Neuronal stem cell (in vitro differentiated cells): ENCODE data around the gene KNOP1.

Experiments
- DNase-seq: peaks from one replicate; pipeline ENCODE4 v3.0.0-alpha.2; 2013; ENCODE audit warnings: low spot score
- H2AFZ ChIP-seq: one replicate; pipeline ENCODE4 v1.6.1; 2013; ENCODE audit warnings: mild to moderate bottlenecking, low read length, inconsistent platforms
- H2AK5ac ChIP-seq: 2 replicates; pipeline ENCODE4 v1.6.1; 2013; ENCODE audit warnings: low read depth, mild to moderate bottlenecking, inconsistent platforms, low read length, moderate library complexity, mixed read lengths
- H2BK120ac ChIP-seq: 2 replicates; pipeline ENCODE4 v1.6.1; 2013; ENCODE audit warnings: low read depth, mild to moderate bottlenecking, inconsistent platforms, low read length, moderate library complexity, mixed read lengths
- H2BK12ac ChIP-seq: one replicate; pipeline ENCODE4 v1.6.1; 2013; ENCODE audit warnings: low read length, inconsistent platforms
- H2BK15ac ChIP-seq: 2 replicates; pipeline ENCODE4 v1.6.1; 2013; ENCODE audit warnings: mild to moderate bottlenecking, low read length, inconsistent platforms, mixed read lengths
- H2BK5ac ChIP-seq: one replicate; pipeline ENCODE4 v1.6.1; 2013; ENCODE audit warnings: inconsistent platforms, mild to moderate bottlenecking, low read length, moderate library complexity
- H3K14ac ChIP-seq: one replicate; pipeline ENCODE4 v1.6.1; 2013; ENCODE audit warnings: low read length, inconsistent platforms
- H3K18ac ChIP-seq: 2 replicates; pipeline ENCODE4 v1.6.1; 2013; ENCODE audit warnings: low read length, inconsistent platforms
- H3K23ac ChIP-seq: 2 replicates; pipeline ENCODE4 v1.6.1; 2013; ENCODE audit warnings: low read depth, mild to moderate bottlenecking, mixed read lengths, low read length, inconsistent platforms; ENCODE audit not compliant: poor library complexity
- H3K27ac ChIP-seq: replicated peaks from 3 replicates; pipeline ENCODE4 v1.5.1; 2013; ENCODE audit warnings: low read length, inconsistent platforms
- H3K27me3 ChIP-seq, 3 experiments: 2 replicates each; pipeline ENCODE4 v1.6.1; 2013; ENCODE audit warnings: low read length in 3 of 3, mild to moderate bottlenecking in 2 of 3, inconsistent platforms in 1 of 3, low read depth in 1 of 3, mixed read lengths in 1 of 3, moderate library complexity in 1 of 3; ENCODE audit not compliant: control insufficient read depth in 3 of 3, insufficient read depth in 3 of 3
- H3K36me3 ChIP-seq, 2 donors: replicated peaks in 1 of 2; 2 replicates each; pipeline ENCODE4 v1.6.1; 2013; ENCODE audit warnings: low read length in 2 of 2; ENCODE audit not compliant: control insufficient read depth in 2 of 2, insufficient read depth in 2 of 2
- H3K4ac ChIP-seq: 2 replicates; pipeline ENCODE4 v1.6.1; 2013; ENCODE audit warnings: inconsistent platforms, mild to moderate bottlenecking, low read length, moderate library complexity
- H3K4me1 ChIP-seq, 2 donors: 1 replicate in 1 of 2; 2 replicates in 1 of 2; pipeline ENCODE4 v1.6.1; 2013; ENCODE audit warnings: low read length in 2 of 2, low read depth in 1 of 2; ENCODE audit not compliant: control insufficient read depth in 2 of 2, insufficient read depth in 1 of 2
- H3K4me2 ChIP-seq: one replicate; pipeline ENCODE4 v1.6.1; 2013; ENCODE audit warnings: mild to moderate bottlenecking, low read length, inconsistent platforms; ENCODE audit not compliant: insufficient read depth, poor library complexity, severe bottlenecking
- H3K4me3 ChIP-seq, 2 donors: 2 replicates each; pipeline ENCODE4 v1.5.1; 2013; ENCODE audit warnings: low read length in 2 of 2, mild to moderate bottlenecking in 2 of 2, inconsistent platforms in 1 of 2, moderate library complexity in 1 of 2
- H3K79me1 ChIP-seq: one replicate; pipeline ENCODE4 v1.6.1; 2013; ENCODE audit warnings: low read depth, mild to moderate bottlenecking, inconsistent platforms, low read length, moderate library complexity
- H3K9ac ChIP-seq: one replicate; pipeline ENCODE4 v1.6.1; 2013; ENCODE audit warnings: mild to moderate bottlenecking, low read depth, low read length, inconsistent platforms; ENCODE audit not compliant: poor library complexity
- H3K9me3 ChIP-seq, 2 donors: replicated peaks in 1 of 2; 2 replicates each; pipeline versions ENCODE3 to v1.6.1; 2013; ENCODE audit warnings: low read length in 2 of 2, mild to moderate bottlenecking in 2 of 2, inconsistent platforms in 1 of 2, low read depth in 1 of 2, mixed read lengths in 1 of 2, moderate library complexity in 1 of 2; ENCODE audit not compliant: control insufficient read depth in 2 of 2, insufficient read depth in 1 of 2
- H4K8ac ChIP-seq: one replicate; pipeline ENCODE4 v1.6.1; 2013; ENCODE audit warnings: low read depth, mild to moderate bottlenecking, inconsistent platforms, low read length, moderate library complexity
- H4K91ac ChIP-seq: one replicate; pipeline ENCODE4 v1.6.1; 2013; ENCODE audit warnings: low read length, low read depth, mild to moderate bottlenecking, inconsistent platforms; ENCODE audit not compliant: poor library complexity
- WGBS, 2 donors: extraction: QIAGEN DNeasy Blood & Tissue Kit; methylation state at CpG; one replicate each; pipeline ENCODE4 v1.1.7; 2013; ENCODE audit warnings: missing lambda C conversion rate in 2 of 2, mixed read lengths in 1 of 2; ENCODE audit not compliant: insufficient read length in 2 of 2, insufficient replicate concordance in 1 of 2; ENCODE audit errors: extremely low coverage in 2 of 2; 5-methylcytosine and 5-hydroxymethylcytosine counted together

Gene KNOP1

GRCh38 chr16:19737306-19738038 lies 19.4 kb upstream of the KNOP1 start:
- Histone ChIP-seq H4K8ac (no peak overlapping the region), H3K4me2 (no peak overlapping the region), H3K9ac (no peak overlapping the region), H2BK15ac (no peak overlapping the region), H3K14ac (no peak overlapping the region), H3K27me3 (no peaks in the 10 kb centered on the region), H3K36me3 (peaks cover 10 to 73% of the 10 kb centered on the region in 2 donors), H3K4me3 (no peak overlapping the region), H2AK5ac (no peak overlapping the region), H3K4ac (no peak overlapping the region), H2BK5ac (no peak overlapping the region), H2BK12ac (no peak overlapping the region), H3K27ac (no peak overlapping the region), H2AFZ (no peak overlapping the region), H2BK120ac (no peak overlapping the region), H3K23ac (no peak overlapping the region), H3K4me1 (no peaks in the 10 kb centered on the region), H3K79me1 (no peaks in the 10 kb centered on the region), H4K91ac (no peak overlapping the region), H3K9me3 (no peaks in the 10 kb centered on the region), H3K18ac (no peak overlapping the region)
- no CpG with 5 or more reads among the region's 12 CpGs for WGBS, 2 donors
- no peak for DNase-seq

GRCh38 chr16:19735074-19735867 lies 17.2 kb upstream of the KNOP1 start:
- Histone ChIP-seq H2AFZ (no peak overlapping the region), H3K9me3 (no peaks in the 10 kb centered on the region), H3K27me3 (no peaks in the 10 kb centered on the region), H2BK12ac (no peak overlapping the region), H3K4me2 (no peak overlapping the region), H3K14ac (no peak overlapping the region), H3K27ac (no peak overlapping the region), H2AK5ac (no peak overlapping the region), H3K4ac (no peak overlapping the region), H3K23ac (no peak overlapping the region), H3K9ac (no peak overlapping the region), H3K36me3 (peaks cover 12 to 82% of the 10 kb centered on the region in 2 donors), H2BK120ac (no peak overlapping the region), H3K4me3 (no peak overlapping the region), H2BK15ac (no peak overlapping the region), H2BK5ac (no peak overlapping the region), H4K91ac (no peak overlapping the region), H4K8ac (no peak overlapping the region), H3K79me1 (no peaks in the 10 kb centered on the region), H3K18ac (no peak overlapping the region), H3K4me1 (no peaks in the 10 kb centered on the region)
- no CpG with 5 or more reads among the region's 9 CpGs for whole genome bisulfite sequencing, 2 donors
- no peak for DNase-seq

GRCh38 chr16:19733551-19733950 lies 15.5 kb upstream of the KNOP1 start:
- no peak overlapping the region for H3K27ac ChIP-seq
- no CpG with 5 or more reads among the region's 6 CpGs for WGBS, 2 donors
- H3K36me3 ChIP-seq, result peaks cover 12 to 65% of the 10 kb centered on the region in 2 donors

GRCh38 chr16:19728636-19728965 lies 10.6 kb upstream of the KNOP1 start:
- H3K4me2 ChIP-seq, result no peak overlapping the region
- H3K27ac ChIP-seq, result no peak overlapping the region
- H4K91ac ChIP-seq, result no peak overlapping the region
- H3K9ac ChIP-seq, result no peak overlapping the region
- H3K4ac ChIP-seq, result no peak overlapping the region
- H4K8ac ChIP-seq, result no peak overlapping the region
- no peak overlapping the region for H2AK5ac ChIP-seq
- no peaks in the 10 kb centered on the region for H3K27me3 ChIP-seq
- H3K36me3 ChIP-seq, result peaks cover 5 to 26% of the 10 kb centered on the region in 2 donors
- H3K4me3 ChIP-seq, result no peak overlapping the region
- H3K14ac ChIP-seq, result no peak overlapping the region
- WGBS, 2 donors, result no CpG with 5 or more reads among the region's 3 CpGs
- H2BK15ac ChIP-seq, result no peak overlapping the region
- DNase-seq, result no peak
- H3K4me1 ChIP-seq, result no peaks in the 10 kb centered on the region
- no peak overlapping the region for H2BK12ac ChIP-seq
- no peaks in the 10 kb centered on the region for H3K79me1 ChIP-seq
- H3K23ac ChIP-seq, result no peak overlapping the region
- H3K18ac ChIP-seq, result no peak overlapping the region
- H2BK5ac ChIP-seq, result no peak overlapping the region
- H2BK120ac ChIP-seq, result no peak overlapping the region
- H3K9me3 ChIP-seq, result no peaks in the 10 kb centered on the region
- H2AFZ ChIP-seq, result no peak overlapping the region

More at GRCh38 chr16:19733551-19733950, 15.5 kb upstream of the KNOP1 start:
- Histone ChIP-seq H2BK15ac (no peak overlapping the region), H4K8ac (no peak overlapping the region), H3K9ac (no peak overlapping the region), H2BK5ac (no peak overlapping the region), H2AK5ac (no peak overlapping the region), H3K4me2 (no peak overlapping the region), H3K4ac (no peak overlapping the region), H3K79me1 (no peaks in the 10 kb centered on the region), H3K9me3 (no peaks in the 10 kb centered on the region), H2AFZ (no peak overlapping the region), H2BK120ac (no peak overlapping the region), H3K27me3 (no peaks in the 10 kb centered on the region), H2BK12ac (no peak overlapping the region), H3K18ac (no peak overlapping the region), H3K14ac (no peak overlapping the region), H3K23ac (no peak overlapping the region), H3K4me1 (no peaks in the 10 kb centered on the region), H4K91ac (no peak overlapping the region), H3K4me3 (no peak overlapping the region)
- no peak for DNase-seq
